NCI-H1417 treated with DMSO at 0.1 percent for 48 hours (cell line): ENCODE measurements around the gene B3GNT7.
"Not testable (repeated sequence)": the region's sequence is repeated elsewhere in the genome, so short reads cannot be mapped to it uniquely, and the experiment has no call there.

Experiments
- DNase-seq: peaks from one replicate; lab custom pipeline; 2025; lab: John Stamatoyannopoulos, UW

Gene B3GNT7, protein sequence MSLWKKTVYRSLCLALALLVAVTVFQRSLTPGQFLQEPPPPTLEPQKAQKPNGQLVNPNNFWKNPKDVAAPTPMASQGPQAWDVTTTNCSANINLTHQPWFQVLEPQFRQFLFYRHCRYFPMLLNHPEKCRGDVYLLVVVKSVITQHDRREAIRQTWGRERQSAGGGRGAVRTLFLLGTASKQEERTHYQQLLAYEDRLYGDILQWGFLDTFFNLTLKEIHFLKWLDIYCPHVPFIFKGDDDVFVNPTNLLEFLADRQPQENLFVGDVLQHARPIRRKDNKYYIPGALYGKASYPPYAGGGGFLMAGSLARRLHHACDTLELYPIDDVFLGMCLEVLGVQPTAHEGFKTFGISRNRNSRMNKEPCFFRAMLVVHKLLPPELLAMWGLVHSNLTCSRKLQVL

DNA sequence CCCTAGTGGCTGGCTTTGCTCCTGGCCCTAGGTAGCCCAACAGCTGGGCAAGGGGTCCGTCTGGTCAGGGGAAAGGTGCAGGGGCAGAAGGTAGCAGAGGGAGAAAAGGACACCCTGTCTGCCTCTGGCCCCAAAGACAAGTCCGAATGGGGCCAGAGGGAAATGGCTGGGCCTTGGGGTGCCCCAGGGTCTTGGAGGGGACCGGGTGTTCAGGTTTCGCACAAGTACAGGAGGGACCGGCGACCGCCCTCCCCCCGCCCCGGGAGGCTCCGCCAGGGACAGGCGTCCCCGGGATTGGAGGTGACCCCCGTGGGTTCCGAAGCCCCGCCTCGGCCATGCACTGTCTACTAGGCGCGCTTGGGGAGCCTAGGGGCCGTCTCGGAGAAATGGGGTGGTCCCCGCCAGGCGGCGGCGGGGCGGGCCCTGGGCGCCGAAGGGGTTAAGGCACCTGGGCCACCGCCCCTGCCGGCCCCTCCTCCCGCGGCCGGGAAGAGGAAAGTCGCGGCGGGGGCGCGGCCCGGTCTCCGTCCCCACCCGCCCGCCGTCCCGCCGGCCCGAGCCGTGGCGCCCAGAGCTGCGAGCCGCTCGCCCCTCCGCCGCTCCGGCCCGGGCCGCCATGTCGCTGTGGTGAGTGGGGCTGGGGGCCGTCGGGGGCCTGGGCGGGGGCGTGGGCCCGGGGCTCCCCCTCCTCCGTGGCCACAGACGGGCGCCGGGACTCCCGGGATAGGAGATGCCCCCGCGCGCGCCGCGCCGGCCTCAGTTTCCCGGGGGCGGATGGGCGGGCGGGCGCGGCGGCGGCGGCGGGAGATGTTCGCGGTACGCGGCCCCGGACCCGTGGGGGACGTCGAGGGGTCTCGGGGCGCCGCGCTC, at the start of gene B3GNT7:
Gene B3GNT7, plus strand, starts transcription at position 523 of the 870 bp plus-strand sequence. Its CDS starts 94 bp downstream, at position 617.
- DNase-seq = no peak

DNA sequence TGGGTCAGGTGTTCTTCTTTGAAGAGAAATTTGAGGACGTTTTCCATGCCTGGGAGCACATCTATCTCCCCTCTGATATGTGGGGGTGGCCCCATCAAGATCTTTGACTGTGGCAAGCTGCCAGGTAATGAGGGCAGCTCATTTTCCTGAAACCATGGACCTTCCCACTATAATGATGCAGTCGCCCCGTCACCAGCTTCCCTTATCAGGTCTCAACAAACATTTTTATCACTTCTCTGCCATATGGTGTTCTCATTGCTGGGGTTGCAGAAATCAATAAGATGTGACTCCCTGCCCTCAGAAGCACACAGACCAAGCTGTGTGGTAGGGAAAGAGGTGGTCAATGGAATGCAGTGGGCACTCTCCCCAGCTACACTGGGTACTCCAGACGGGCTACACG, 48.4 kb upstream of the B3GNT7 start:
- DNase-seq = no peak

DNA sequence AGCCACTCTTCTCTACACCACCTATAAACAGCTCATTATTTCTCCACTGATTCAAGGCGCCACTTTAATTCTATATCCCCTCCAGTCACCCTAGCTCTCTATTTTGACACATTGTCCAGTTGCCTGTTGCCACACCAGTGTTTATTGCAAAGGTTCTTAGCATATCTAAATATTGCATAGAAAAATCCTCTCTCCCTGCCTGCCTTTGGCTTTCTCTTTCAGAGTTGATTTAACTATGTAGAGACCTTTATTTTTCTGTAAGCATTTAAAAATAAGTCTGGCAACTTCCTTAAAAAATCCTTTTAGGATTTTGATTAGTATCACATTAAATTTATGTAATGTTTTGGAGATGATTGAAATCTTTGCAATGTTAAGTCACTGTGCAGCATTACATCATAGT, 47.9 kb upstream of the B3GNT7 start:
- DNase-seq = no peak

DNA sequence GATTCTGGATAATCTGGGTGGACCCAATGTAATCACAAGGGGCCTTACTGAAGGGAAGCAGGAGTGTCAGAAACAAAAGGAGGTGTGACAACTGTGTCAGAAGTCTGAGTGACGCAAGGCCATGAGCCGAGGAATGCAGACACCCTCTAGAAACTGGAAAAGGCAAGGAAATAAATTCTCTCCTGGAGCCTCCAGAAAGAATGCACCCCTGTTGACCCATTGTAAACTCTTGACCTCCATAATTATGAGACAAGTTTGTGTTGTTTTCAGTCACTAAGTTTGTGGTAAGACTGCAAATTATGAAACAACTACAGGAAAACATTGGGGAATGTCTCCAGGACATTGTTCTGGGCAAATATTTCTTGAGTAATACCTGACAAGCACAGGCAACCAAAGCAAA, 47.3 kb upstream of the B3GNT7 start:
- no peak for DNase-seq

DNA sequence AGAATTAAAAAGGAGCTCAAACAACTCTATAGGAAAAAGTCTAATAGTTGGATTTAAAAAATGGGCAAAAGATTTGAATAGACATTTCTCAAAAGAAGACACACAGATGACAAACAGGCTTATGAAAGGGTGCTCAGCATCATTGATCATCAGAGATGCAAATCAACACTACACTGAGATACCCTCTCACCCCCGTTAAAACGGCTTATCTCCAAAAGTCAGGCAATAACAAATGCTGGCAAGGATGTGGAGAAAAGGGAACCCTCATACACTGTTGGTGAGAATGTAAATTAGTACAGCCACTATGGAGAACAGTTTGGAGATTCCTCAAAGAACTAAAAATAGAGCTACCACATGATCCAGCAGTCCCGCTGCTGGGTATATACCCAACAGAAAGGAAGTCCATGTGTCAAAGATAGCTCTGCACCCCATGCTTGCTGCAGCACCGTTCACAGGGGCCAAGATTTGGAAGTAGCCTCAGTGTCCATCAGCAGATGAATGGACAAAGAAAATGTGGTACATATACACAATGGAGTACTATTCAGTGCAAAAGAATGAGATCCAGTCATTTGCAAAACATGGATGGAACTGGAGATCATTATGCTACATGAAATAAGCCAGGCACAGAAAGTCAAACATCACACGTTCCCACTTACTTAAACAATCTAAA, 46.7 kb upstream of the B3GNT7 start:
- no peak for DNase-seq

DNA sequence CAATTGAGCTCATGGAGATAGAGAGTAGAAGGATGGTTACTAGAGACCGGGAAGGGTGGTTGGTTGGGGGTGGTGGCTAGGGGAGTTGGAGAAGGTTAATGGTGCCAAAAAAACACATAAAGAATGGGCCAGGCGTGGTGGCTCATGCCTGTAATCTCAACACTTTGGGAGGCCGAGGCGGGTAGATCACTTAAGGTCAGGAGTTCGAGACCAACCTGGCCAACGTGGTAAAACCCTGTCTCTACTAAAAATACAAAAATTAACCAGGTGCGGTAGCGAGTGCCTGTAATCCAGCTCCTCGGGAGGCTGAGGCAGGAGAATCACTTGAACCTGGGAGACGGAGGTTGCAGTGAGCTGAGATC, 46.2 kb upstream of the B3GNT7 start:
- not testable (repeated sequence) for DNase-seq

DNA sequence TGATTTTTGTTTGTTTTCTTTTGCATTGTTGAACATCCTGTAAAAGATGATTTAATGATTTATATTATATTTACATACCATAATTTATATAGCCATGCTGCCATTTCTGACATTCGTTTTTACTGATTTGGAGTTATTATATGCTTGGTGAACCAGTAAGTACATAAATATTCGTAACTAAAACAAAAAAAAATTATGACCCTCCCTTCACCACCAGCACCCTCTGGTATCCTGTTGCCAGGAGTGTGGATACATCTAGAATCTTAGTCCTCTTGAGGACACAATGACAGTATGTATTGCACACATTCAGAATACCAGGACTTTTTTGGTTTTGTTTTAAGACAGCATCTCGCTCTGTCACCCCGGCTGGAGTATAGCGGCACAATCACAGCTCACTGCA, 43.9 kb upstream of the B3GNT7 start:
- no peak for DNase-seq

DNA sequence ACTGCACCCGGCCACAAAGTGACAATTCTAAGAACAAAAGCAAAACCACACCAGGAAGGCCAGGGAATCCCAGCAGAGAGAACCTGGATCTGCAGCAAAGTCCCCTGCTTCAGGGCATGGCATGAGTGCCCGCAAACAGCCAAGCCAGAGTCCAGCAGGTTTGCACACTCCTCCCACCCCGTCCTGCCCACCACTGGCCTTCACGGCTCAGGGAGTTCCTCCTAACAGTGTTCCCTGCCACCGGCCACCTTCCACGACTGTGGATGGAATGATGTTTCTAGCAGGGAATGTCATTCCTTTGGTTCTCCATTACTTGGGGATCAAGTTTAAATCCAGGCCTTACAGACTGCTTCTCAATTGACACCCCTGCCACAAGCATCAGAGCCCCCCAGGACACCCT, 42.0 kb upstream of the B3GNT7 start:
- DNase-seq = no peak

DNA sequence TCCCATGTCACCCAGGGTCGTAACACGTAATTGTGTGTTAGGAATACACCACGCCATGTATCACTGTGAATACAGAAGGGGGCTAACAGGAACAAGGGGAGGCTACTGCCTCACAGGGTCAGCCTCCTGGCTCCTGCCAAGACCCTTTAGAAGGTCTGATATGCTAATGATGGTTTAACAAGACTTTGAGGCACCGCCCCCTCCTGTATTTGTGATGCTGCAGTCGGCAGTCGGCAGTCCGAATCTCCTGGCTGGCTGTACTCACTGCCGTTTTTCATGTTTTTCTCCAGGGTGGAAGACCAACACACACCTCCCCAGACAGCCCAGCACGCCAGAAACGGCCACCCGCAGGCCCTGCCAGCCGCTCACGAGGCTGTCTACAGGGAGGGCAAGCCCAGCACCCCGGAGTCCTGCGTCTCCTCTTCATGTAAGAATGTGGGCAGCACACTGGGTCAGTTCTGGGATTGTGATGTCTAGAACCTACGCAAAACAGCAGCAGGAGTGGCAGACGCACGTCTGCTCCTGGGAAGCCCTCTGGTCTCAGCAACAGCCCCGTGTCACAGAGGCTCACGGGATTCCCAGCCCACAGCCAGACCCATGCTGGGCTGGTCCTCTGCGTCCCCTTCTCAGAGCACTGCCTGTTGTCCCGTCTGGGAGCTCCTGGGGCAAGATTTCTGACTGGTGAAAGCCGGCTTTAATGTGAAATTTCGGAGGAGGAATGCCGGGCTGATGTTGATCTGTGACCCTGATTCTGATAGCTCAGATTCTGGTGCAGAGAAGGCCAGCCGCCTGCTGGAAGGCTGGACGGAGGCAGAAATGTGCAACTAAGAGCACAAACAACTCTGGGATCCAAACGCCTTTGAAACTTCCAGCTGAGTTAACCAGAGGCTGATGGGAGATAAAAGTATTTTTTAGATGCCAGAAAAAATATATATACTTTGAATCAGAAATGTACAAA, 39.7 kb upstream of the B3GNT7 start:
- DNase-seq = no peak

DNA sequence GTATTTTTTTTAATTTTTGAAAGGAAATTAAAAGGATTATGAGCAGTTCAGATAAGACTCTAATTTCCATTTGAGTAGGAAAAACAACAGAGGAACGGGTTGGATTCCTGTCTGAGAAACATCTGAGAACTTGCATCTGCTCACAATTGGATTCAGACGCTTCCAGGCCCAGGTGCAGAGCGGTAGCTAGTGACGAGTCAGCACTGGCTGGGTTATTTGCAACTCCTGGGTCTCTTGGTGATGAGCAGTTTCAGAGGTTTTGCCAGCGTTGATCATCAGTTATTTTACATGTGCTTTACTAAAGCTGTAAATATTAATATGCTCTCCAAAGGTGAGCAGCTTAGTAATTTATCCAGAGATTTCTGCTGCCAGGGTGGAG, 39.1 kb upstream of the B3GNT7 start:
- DNase-seq = no peak

DNA sequence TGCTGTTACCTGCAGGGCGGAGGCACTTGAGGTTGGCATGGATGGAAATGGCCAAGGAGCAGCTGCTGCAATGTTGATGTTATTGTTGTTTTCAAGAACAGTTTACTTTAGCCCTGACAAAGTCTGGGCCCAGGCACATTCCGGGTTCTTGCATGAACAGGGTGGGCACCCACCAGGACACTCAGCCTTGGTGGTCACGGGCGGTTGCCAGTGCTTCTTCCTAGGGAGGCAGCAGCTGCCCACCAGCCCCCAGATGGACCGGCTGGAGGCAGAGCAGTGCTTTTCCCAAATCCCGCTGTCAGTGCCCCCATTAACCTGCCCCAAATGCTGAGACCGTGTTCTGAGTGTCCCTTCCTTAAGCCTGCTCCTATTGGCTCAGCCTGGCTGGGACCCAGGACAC, 38.5 kb upstream of the B3GNT7 start:
- DNase-seq = no peak

DNA sequence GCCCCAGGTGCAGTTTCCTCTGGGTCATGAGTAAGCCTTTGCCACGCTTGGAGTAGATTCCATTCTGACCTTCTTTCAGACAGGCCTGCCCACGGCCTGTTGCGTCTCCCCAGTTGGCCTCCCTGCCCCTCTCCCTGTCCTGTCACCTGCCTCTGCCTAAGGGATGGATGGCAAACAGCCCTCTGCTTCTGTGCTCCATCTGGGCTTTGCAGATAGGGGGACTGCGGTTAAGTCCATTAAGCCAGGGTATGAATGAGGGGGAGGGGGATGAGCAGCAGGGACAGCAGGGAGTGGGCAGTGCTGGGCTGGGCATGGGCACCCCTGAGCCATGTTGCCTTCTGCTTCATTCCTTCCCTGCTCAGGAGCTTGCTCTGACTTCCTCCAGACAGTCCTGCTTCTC, 37.6 kb upstream of the B3GNT7 start:
- no peak for DNase-seq

DNA sequence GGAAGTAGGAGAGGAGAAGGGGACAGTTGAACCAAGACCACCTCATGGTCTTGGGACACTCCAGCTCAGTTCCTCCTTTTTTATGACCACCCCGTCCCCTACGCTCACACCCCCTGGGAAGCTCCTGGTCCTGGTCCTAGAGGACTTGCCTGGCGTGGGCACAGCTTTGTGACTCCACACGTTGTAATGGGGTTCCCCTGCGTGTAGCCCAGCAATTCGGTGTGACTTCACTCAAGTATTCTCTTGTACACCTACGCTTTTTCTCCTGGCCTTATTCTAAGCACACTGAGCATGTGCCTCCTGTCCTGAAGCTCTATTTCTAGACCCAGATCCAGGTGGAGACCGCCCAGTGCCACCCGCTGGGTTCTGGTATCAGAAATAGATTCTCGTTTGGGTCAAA, 36.1 kb upstream of the B3GNT7 start:
- DNase-seq = no peak

DNA sequence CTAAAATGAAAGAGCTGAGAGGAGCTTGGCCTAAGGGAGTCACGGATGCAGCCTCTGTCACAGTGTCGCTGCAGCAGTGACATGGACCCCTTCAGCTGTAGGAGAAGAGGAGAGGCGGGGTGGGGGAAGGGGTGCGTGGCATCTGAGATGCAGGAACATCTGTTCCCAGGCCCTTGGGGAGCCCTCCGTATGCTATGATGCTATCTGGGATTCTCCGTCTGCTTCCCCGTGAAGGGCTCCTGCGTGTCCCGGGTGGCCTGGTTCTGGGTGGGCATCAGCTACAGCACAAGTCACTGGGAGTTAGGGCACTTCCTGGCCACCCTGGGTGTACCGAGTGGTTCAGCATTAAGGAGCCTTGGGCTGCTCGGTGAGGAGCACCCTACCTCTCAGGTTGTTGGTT, 35.6 kb upstream of the B3GNT7 start:
- DNase-seq = no peak

DNA sequence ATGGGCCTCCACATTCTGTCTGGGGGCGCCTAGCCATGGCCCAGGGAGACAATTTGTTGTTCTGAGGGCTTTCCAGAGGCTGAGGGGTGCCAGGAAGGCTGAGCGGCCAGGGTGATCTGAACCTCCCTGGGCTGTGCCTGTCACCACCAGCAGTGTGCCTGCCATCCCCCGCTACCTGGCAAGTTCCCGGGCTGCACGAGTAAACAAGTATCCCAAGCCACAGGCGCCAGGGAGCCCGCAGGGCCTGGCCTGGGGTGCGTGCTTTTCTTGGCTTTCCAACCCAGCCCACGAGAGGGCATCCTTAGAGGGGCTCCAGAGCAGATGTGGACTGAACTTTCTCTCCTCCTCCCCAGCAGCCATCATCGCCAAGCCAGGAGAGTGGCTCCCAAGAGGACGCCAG, 35.1 kb upstream of the B3GNT7 start:
- no peak for DNase-seq

DNA sequence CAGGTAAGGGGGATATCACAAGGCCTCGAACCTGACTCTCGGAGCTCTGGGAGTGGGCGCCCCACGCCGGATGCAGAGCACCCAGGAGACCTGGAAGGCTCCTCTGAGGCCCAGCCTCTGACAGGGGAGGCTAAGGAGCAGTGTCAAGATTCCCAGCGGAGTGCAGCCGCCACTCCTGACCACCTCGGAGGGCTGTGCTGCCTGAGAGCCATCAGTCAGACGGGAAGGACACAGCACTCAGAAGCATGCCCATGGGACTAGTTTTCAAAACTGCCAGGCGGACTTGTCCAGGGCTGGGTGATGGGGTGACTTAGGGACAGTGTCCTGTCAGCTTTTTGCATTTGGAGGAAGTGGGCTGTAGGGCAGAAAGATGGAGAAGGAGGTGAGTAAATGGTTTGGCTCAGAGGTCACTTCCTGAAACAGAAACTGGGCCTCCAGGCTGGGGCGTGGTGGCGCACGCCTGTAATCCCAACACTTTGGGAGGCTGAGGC, 34.6 kb upstream of the B3GNT7 start:
- DNase-seq = no peak

DNA sequence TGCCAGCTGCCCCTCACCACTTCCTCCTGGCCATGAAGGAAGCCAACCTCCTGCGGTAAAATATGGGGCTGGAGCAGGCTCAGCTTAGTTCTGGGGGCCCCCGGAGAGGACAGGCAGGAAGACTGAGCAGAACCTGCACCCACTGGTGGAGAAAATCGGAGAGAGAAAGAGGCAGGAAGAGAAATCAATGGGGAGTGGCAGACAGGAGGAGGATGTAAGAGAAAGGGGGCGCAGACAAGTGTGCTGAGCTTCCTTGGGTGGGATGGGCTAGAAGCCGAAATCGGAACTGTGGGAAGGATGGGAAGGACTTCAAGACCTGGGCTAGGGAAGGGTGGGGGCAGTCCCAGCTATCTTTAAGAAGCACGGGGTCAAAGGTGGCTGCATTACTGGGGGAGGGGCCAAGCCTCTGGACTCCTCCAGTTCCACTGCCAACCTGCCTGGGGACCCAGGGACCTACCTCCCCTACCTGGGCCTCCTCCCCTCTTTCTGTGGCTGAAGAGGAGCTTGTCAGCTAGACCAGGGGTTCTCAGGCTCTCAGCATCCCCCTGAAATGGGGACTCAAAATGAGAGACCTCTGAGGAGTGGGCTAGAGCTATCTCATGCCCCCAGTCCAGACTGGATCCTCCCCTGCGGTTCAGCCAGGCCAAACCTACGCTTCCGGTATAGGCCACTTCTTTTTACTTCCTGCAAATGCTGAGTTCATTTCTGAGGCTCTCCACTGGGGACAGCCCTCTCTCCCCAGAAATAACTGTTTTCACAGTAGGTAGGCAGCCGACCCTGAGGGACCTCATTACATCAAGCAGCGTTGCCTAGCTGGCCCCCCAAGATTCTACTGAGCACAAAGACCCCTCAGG, 33.6 kb upstream of the B3GNT7 start:
- no peak for DNase-seq

DNA sequence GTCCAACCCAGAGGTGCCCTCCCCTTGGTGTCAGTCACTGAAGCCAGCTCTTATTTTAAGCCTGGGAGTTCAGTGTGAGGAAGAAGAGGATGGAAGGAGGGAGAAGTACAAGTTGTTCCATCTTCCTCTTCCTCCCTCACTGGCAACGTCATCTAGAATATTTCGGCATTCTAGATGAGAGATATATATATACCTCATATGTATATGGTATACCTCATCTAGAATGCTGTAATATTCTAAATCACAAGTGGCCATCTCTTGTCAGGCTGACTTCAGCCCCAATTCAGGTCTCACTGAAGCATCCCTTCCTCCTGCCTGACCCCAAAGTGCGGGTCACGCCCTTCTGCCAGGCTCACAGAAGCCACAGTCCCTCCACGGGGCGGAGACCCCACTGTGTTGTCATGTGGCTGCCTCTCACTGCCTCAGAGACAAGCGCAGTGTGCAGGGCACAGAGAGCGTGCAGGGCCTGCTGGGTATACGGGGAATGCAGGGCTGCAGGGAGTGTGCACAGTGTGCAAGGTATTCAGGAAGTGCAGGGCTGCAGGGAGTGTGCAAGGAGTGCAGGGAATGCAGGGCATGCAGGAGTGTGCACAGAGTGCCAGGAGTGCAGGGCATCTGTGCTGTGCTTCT, 32.8 kb upstream of the B3GNT7 start:
- DNase-seq = no peak

DNA sequence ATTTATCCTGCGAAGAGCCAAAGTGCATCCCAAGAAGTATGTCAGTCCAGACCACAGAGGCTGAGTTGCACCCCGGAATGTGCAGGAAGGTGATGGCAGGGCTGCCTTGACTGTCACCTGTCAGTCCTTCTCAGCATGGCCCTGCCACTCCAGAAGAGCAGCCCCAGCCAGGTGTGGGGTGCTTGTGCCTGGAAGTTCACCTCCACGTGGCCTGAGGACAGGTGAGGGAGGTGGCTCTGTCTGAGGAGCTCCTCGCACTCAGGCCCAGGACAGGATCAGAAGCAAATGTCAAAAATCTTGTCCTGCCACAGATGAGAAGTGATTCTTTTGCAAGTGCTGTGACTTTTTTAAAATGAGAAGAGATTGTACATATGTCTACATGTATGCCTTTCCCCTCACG, 31.4 kb upstream of the B3GNT7 start:
- no peak for DNase-seq
